ENCODE measurements around the gene RAB35. TPM values are rescaled to one million over a fixed set of nuclear protein-coding genes. Genes with fewer than 3 reads are reported as not detected.

The RAB35 gene
- total RNA-seq, 1 experiment from 2014 or later: 57.9 TPM

DNA sequence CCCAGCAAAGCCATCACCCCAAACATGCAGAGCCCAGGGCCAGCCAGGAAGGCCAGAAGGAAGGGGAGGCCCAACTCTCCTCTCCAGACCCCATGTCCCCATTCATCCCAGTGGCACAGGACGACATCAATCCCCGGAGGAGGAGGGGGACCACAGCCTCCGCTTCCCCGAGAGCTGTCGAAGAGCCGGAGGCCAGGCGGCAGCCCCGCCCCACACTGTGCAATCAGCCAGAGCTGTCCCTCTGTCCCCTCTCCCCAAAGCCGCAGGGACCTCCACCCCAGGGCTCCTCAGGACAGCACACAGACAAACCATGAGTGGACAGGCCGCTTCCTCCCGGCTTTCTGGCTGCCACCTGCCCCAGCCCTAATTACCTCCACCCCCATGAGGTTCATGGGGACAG lies 16.8 kb downstream of the RAB35 start:
- no TSS peak for BruUV-seq (replicated peaks)
- Histone ChIP-seq H3K27ac (ENCODE audit: low read depth, low read length, poor library complexity, severe bottlenecking) (no peak overlapping the region), H3K9me3 (ENCODE audit: low read depth, low read length, poor library complexity, severe bottlenecking) (no peaks in the 10 kb centered on the region), H3K4me1 (ENCODE audit: insufficient read depth, low read length, poor library complexity, severe bottlenecking) (no peaks in the 10 kb centered on the region), H3K4me3 (ENCODE audit: low read depth, low read length, poor library complexity, severe bottlenecking) (no peak overlapping the region), H3K36me3 (ENCODE audit: insufficient read depth, low read length, poor library complexity, severe bottlenecking) (peaks cover 22% of the 10 kb centered on the region), H3K27me3 (replicated peaks; ENCODE audit: insufficient read depth, low read depth, low read length, poor library complexity) (no peaks in the 10 kb centered on the region)
- DNase-seq (ENCODE audit: low spot score): no peak
- CTCF ChIA-PET: no interaction called here
- TF ChIP-seq, protein P1, sequence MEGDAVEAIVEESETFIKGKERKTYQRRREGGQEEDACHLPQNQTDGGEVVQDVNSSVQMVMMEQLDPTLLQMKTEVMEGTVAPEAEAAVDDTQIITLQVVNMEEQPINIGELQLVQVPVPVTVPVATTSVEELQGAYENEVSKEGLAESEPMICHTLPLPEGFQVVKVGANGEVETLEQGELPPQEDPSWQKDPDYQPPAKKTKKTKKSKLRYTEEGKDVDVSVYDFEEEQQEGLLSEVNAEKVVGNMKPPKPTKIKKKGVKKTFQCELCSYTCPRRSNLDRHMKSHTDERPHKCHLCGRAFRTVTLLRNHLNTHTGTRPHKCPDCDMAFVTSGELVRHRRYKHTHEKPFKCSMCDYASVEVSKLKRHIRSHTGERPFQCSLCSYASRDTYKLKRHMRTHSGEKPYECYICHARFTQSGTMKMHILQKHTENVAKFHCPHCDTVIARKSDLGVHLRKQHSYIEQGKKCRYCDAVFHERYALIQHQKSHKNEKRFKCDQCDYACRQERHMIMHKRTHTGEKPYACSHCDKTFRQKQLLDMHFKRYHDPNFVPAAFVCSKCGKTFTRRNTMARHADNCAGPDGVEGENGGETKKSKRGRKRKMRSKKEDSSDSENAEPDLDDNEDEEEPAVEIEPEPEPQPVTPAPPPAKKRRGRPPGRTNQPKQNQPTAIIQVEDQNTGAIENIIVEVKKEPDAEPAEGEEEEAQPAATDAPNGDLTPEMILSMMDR (conservative IDR thresholded peaks at IDR 0.05; ENCODE audit: low read depth, low read length): no peak
- intact Hi-C loops (cut with micrococcal nuclease; ENCODE audit: unreplicated experiment): no loop called here
- POLR2A ChIA-PET (ENCODE audit: low non-redundant PET): no interaction called here

DNA sequence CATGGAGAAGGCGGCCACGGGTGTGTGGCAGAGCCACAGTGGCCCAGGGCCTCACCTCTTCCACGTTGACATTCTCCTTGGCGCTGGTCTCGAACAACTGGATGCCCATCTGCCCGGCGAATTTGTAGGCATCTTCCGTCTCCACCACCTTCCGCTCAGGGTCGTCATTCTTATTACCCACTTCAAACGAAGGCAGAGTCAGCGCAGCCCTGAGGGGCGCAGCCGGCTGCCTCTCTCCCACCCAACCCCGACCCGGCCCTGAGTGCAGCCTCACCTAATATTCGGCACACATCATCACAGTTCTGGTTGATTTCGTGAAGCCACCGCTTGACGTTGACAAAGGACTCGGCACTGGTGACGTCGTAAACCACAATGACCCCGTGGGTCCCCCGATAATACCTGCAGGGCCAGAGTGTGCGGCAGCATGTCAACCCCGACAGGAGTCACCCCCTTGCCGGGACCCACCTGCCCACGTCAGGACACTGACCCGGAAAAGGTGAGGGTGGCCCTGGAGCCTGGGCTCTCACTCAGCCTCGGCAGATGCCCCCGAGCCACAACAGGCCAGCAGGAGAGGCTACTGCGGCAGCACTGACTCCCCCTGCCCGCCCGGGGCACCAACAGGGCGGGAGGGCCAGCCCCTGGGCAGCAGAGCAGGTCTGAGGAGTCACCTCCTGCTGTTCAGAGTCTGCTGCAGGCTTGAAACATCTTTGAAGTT lies 17.6 kb downstream of the RAB35 start:
- POLR2A ChIA-PET (ENCODE audit: low non-redundant PET): no interaction called here
- DNase-seq (ENCODE audit: low spot score): no peak
- BruUV-seq (replicated peaks): no TSS peak
- Histone ChIP-seq H3K27me3 (replicated peaks; ENCODE audit: insufficient read depth, low read depth, low read length, poor library complexity) (no peaks in the 10 kb centered on the region), H3K9me3 (ENCODE audit: low read depth, low read length, poor library complexity, severe bottlenecking) (no peaks in the 10 kb centered on the region), H3K4me3 (ENCODE audit: low read depth, low read length, poor library complexity, severe bottlenecking) (no peak overlapping the region), H3K4me1 (ENCODE audit: insufficient read depth, low read length, poor library complexity, severe bottlenecking) (no peaks in the 10 kb centered on the region), H3K27ac (ENCODE audit: low read depth, low read length, poor library complexity, severe bottlenecking) (no peak overlapping the region), H3K36me3 (ENCODE audit: insufficient read depth, low read length, poor library complexity, severe bottlenecking) (peaks cover 21% of the 10 kb centered on the region)
- CTCF ChIA-PET: no interaction called here
- no peak for TF ChIP-seq EZH2 (IDR thresholded peaks at IDR 0.05; ENCODE audit: borderline replicate concordance, low read depth, low read length, poor library complexity, severe bottlenecking)
- TF ChIP-seq, protein P1 (conservative IDR thresholded peaks at IDR 0.05; ENCODE audit: low read depth, low read length): no peak
- intact Hi-C loops (cut with micrococcal nuclease; ENCODE audit: unreplicated experiment): no loop called here

DNA sequence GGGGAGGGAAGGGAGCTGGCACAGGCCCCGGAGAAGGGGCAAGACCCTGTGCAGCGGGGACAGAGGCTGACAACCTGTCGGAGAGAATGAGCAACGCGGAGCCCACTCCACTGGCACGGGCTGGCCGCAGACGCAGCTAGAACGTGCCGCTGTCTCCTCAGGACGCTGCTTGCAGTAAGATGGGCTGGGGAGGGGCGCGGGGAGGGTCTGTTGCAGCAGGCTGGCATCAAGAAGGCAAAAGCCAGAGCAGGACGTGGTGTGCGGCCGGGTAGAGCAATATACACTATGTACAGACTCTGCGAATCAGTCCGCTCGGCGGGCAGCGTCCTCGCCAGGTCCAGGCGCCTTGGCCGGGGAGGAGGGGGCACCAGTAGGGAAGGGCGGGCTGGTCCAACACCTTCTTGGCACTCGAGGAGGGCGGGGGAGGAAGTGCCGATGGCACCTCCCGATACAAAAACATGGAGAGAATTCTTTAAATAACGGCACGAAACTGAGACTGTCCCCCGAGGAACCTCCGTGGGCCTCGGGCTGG lies 19.8 kb downstream of the RAB35 start:
- CTCF ChIA-PET: no interaction called here
- Histone ChIP-seq H3K9me3 (ENCODE audit: low read depth, low read length, poor library complexity, severe bottlenecking) (no peaks in the 10 kb centered on the region), H3K4me3 (ENCODE audit: low read depth, low read length, poor library complexity, severe bottlenecking) (no peak overlapping the region), H3K27me3 (replicated peaks; ENCODE audit: insufficient read depth, low read depth, low read length, poor library complexity) (no peaks in the 10 kb centered on the region), H3K27ac (ENCODE audit: low read depth, low read length, poor library complexity, severe bottlenecking) (no peak overlapping the region), H3K36me3 (ENCODE audit: insufficient read depth, low read length, poor library complexity, severe bottlenecking) (peaks cover 7% of the 10 kb centered on the region), H3K4me1 (ENCODE audit: insufficient read depth, low read length, poor library complexity, severe bottlenecking) (peaks cover under 1% of the 10 kb centered on the region)
- intact Hi-C loops (cut with micrococcal nuclease; ENCODE audit: unreplicated experiment): no loop called here
- POLR2A ChIA-PET (ENCODE audit: low non-redundant PET): no interaction called here
- TF ChIP-seq, protein P1 (conservative IDR thresholded peaks at IDR 0.05; ENCODE audit: low read depth, low read length): no peak
- TF ChIP-seq EZH2 (IDR thresholded peaks at IDR 0.05; ENCODE audit: borderline replicate concordance, low read depth, low read length, poor library complexity, severe bottlenecking): no peak
- DNase-seq (ENCODE audit: low spot score): no peak
- BruUV-seq (replicated peaks): no TSS peak

Data from A673 (cell line).